ENCODE measurements around the gene FMN2. TPM values are rescaled to one million over a fixed set of nuclear protein-coding genes. Genes with fewer than 3 reads are reported as not detected.
A peak's percentile ranks its signal among the peaks of the same experiment; 100 is the strongest.
"Not testable (repeated sequence)": the region's sequence is repeated elsewhere in the genome, so short reads cannot be mapped to it uniquely, and the experiment has no call there.

The FMN2 gene
- total RNA-seq, 1 donor from 2014 or later, result 0.15 TPM

- no peak for DNase-seq (ENCODE audit: low read depth)
Measured at GRCh38 chr1:240138867-240139266, 47.2 kb downstream of the FMN2 start.

GRCh38 chr1:240139511-240139910 is 47.8 kb downstream of the FMN2 start:
- DNase-seq (ENCODE audit: low read depth), result no peak

- DNase-seq (ENCODE audit: low read depth), result no peak
Measured at GRCh38 chr1:240145120-240145519, 53.4 kb downstream of the FMN2 start.

- no peak for DNase-seq (ENCODE audit: low read depth)
Measured at GRCh38 chr1:240148333-240148732, 56.6 kb downstream of the FMN2 start.

- peak; percentile 36 for DNase-seq (ENCODE audit: low read depth)
Measured at GRCh38 chr1:240149484-240150094, 57.9 kb downstream of the FMN2 start.

GRCh38 chr1:240151136-240151735 is 59.6 kb downstream of the FMN2 start:
- no peak for DNase-seq (ENCODE audit: low read depth)

GRCh38 chr1:240152611-240153297 is 61.1 kb downstream of the FMN2 start:
- DNase-seq (ENCODE audit: low read depth), result no peak

GRCh38 chr1:240155605-240156004 is 63.9 kb downstream of the FMN2 start:
- DNase-seq (ENCODE audit: low read depth), result no peak

- DNase-seq (ENCODE audit: low read depth), result no peak
Measured at GRCh38 chr1:240164742-240165141, 73.1 kb downstream of the FMN2 start.

- DNase-seq (ENCODE audit: low read depth), result no peak
Measured at GRCh38 chr1:240169188-240169587, 77.5 kb downstream of the FMN2 start.

- DNase-seq (ENCODE audit: low read depth), result no peak
Measured at GRCh38 chr1:240170266-240170665, 78.6 kb downstream of the FMN2 start.

- DNase-seq (ENCODE audit: low read depth), result no peak
Measured at GRCh38 chr1:240170806-240171205, 79.1 kb downstream of the FMN2 start.

GRCh38 chr1:240171907-240172306 is 80.2 kb downstream of the FMN2 start:
- no peak for DNase-seq (ENCODE audit: low read depth)

GRCh38 chr1:240173836-240174235 is 82.2 kb downstream of the FMN2 start:
- no peak for DNase-seq (ENCODE audit: low read depth)

- no peak for DNase-seq (ENCODE audit: low read depth)
Measured at GRCh38 chr1:240174734-240175133, 83.1 kb downstream of the FMN2 start.

- no peak for DNase-seq (ENCODE audit: low read depth)
Measured at GRCh38 chr1:240178366-240178765, 86.7 kb downstream of the FMN2 start.

GRCh38 chr1:240184682-240185081 is 93.0 kb downstream of the FMN2 start:
- not testable (repeated sequence) for DNase-seq (ENCODE audit: low read depth)

GRCh38 chr1:240188139-240188538 is 96.5 kb downstream of the FMN2 start:
- DNase-seq (ENCODE audit: low read depth), result no peak

- peak; percentile 40 for DNase-seq (ENCODE audit: low read depth)
Measured at GRCh38 chr1:240189386-240189989, 97.8 kb downstream of the FMN2 start.

GRCh38 chr1:240190881-240191401 is 99.3 kb downstream of the FMN2 start:
- peak; percentile 85 for DNase-seq (ENCODE audit: low read depth)

GRCh38 chr1:240192851-240193250 is 101.2 kb downstream of the FMN2 start:
- no peak for DNase-seq (ENCODE audit: low read depth)

- DNase-seq (ENCODE audit: low read depth), result no peak
Measured at GRCh38 chr1:240193679-240194078, 102.0 kb downstream of the FMN2 start.

- DNase-seq (ENCODE audit: low read depth), result no peak
Measured at GRCh38 chr1:240194120-240194519, 102.4 kb downstream of the FMN2 start.

Data from renal cortical epithelial cell (primary cell).